Neuronal stem cell (in vitro differentiated cells): ENCODE measurements around the gene PTPRM.

Experiments used
- DNase-seq: peaks from one replicate; pipeline ENCODE4 v3.0.0-alpha.2; 2013; ENCODE audit warnings: low spot score
- H2AFZ ChIP-seq: one replicate; pipeline ENCODE4 v1.6.1; 2013; ENCODE audit warnings: mild to moderate bottlenecking, low read length, inconsistent platforms
- H2AK5ac ChIP-seq: 2 replicates; pipeline ENCODE4 v1.6.1; 2013; ENCODE audit warnings: low read depth, mild to moderate bottlenecking, inconsistent platforms, low read length, moderate library complexity, mixed read lengths
- H2BK120ac ChIP-seq: 2 replicates; pipeline ENCODE4 v1.6.1; 2013; ENCODE audit warnings: low read depth, mild to moderate bottlenecking, inconsistent platforms, low read length, moderate library complexity, mixed read lengths
- H2BK12ac ChIP-seq: one replicate; pipeline ENCODE4 v1.6.1; 2013; ENCODE audit warnings: low read length, inconsistent platforms
- H2BK15ac ChIP-seq: 2 replicates; pipeline ENCODE4 v1.6.1; 2013; ENCODE audit warnings: mild to moderate bottlenecking, low read length, inconsistent platforms, mixed read lengths
- H2BK5ac ChIP-seq: one replicate; pipeline ENCODE4 v1.6.1; 2013; ENCODE audit warnings: inconsistent platforms, mild to moderate bottlenecking, low read length, moderate library complexity
- H3K14ac ChIP-seq: one replicate; pipeline ENCODE4 v1.6.1; 2013; ENCODE audit warnings: low read length, inconsistent platforms
- H3K18ac ChIP-seq: 2 replicates; pipeline ENCODE4 v1.6.1; 2013; ENCODE audit warnings: low read length, inconsistent platforms
- H3K23ac ChIP-seq: 2 replicates; pipeline ENCODE4 v1.6.1; 2013; ENCODE audit warnings: low read depth, mild to moderate bottlenecking, mixed read lengths, low read length, inconsistent platforms; ENCODE audit not compliant: poor library complexity
- H3K27ac ChIP-seq: replicated peaks from 3 replicates; pipeline ENCODE4 v1.5.1; 2013; ENCODE audit warnings: low read length, inconsistent platforms
- H3K27me3 ChIP-seq, 3 experiments: 2 replicates each; pipeline ENCODE4 v1.6.1; 2013; ENCODE audit warnings: low read length in 3 of 3, mild to moderate bottlenecking in 2 of 3, inconsistent platforms in 1 of 3, low read depth in 1 of 3, mixed read lengths in 1 of 3, moderate library complexity in 1 of 3; ENCODE audit not compliant: control insufficient read depth in 3 of 3, insufficient read depth in 3 of 3
- H3K36me3 ChIP-seq, 2 donors: replicated peaks in 1 of 2; 2 replicates each; pipeline ENCODE4 v1.6.1; 2013; ENCODE audit warnings: low read length in 2 of 2; ENCODE audit not compliant: control insufficient read depth in 2 of 2, insufficient read depth in 2 of 2
- H3K4ac ChIP-seq: 2 replicates; pipeline ENCODE4 v1.6.1; 2013; ENCODE audit warnings: inconsistent platforms, mild to moderate bottlenecking, low read length, moderate library complexity
- H3K4me1 ChIP-seq, 2 donors: 1 replicate in 1 of 2; 2 replicates in 1 of 2; pipeline ENCODE4 v1.6.1; 2013; ENCODE audit warnings: low read length in 2 of 2, low read depth in 1 of 2; ENCODE audit not compliant: control insufficient read depth in 2 of 2, insufficient read depth in 1 of 2
- H3K4me2 ChIP-seq: one replicate; pipeline ENCODE4 v1.6.1; 2013; ENCODE audit warnings: mild to moderate bottlenecking, low read length, inconsistent platforms; ENCODE audit not compliant: insufficient read depth, poor library complexity, severe bottlenecking
- H3K4me3 ChIP-seq, 2 donors: 2 replicates each; pipeline ENCODE4 v1.5.1; 2013; ENCODE audit warnings: low read length in 2 of 2, mild to moderate bottlenecking in 2 of 2, inconsistent platforms in 1 of 2, moderate library complexity in 1 of 2
- H3K79me1 ChIP-seq: one replicate; pipeline ENCODE4 v1.6.1; 2013; ENCODE audit warnings: low read depth, mild to moderate bottlenecking, inconsistent platforms, low read length, moderate library complexity
- H3K9ac ChIP-seq: one replicate; pipeline ENCODE4 v1.6.1; 2013; ENCODE audit warnings: mild to moderate bottlenecking, low read depth, low read length, inconsistent platforms; ENCODE audit not compliant: poor library complexity
- H3K9me3 ChIP-seq, 2 donors: replicated peaks in 1 of 2; 2 replicates each; pipeline versions ENCODE3 to v1.6.1; 2013; ENCODE audit warnings: low read length in 2 of 2, mild to moderate bottlenecking in 2 of 2, inconsistent platforms in 1 of 2, low read depth in 1 of 2, mixed read lengths in 1 of 2, moderate library complexity in 1 of 2; ENCODE audit not compliant: control insufficient read depth in 2 of 2, insufficient read depth in 1 of 2
- H4K8ac ChIP-seq: one replicate; pipeline ENCODE4 v1.6.1; 2013; ENCODE audit warnings: low read depth, mild to moderate bottlenecking, inconsistent platforms, low read length, moderate library complexity
- H4K91ac ChIP-seq: one replicate; pipeline ENCODE4 v1.6.1; 2013; ENCODE audit warnings: low read length, low read depth, mild to moderate bottlenecking, inconsistent platforms; ENCODE audit not compliant: poor library complexity
- WGBS, 2 donors: extraction: QIAGEN DNeasy Blood & Tissue Kit; methylation state at CpG; one replicate each; pipeline ENCODE4 v1.1.7; 2013; ENCODE audit warnings: missing lambda C conversion rate in 2 of 2, mixed read lengths in 1 of 2; ENCODE audit not compliant: insufficient read length in 2 of 2, insufficient replicate concordance in 1 of 2; ENCODE audit errors: extremely low coverage in 2 of 2; 5-methylcytosine and 5-hydroxymethylcytosine counted together

PTPRM gene

DNA sequence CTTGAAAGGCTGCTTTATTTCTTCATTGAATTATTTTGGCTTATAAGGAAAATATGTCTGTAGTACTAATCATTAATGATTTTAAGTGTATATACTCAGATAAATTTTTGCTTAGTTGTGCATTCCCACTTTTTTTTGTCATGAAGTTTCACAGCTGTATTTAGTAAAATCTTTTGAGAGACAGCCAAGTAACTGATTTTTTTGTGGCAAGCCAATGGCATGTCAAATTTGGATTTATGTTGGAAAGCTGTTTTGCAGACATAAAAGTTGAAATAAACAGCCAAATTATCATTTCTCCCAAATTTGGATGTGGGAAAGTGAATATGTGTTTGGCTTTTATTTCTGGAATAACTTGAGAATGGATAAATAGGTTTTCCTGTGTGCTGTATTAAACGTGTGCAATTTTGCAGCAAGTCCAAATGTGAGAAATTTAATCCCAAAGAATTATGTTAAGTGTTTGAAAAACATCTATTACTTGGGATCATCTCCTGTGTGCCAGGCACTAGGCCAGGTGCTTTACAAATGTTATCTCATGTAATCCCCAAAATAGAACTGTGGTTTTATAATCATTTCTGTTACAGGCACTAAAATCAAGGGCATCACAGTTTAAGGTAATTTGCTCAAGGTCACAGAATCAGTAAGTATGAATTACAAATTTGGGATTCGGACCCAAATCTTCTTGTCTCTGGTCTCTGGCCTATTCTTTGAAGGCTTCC, 160.4 kb downstream of the PTPRM start:
- H3K36me3 ChIP-seq = no peaks in the 10 kb centered on the region
- no peak overlapping the region for H4K8ac ChIP-seq
- H3K9ac ChIP-seq = no peak overlapping the region
- H3K79me1 ChIP-seq = no peaks in the 10 kb centered on the region
- H3K23ac ChIP-seq = no peak overlapping the region
- H3K27ac ChIP-seq = no peak overlapping the region
- H3K14ac ChIP-seq = no peak overlapping the region
- H3K4me3 ChIP-seq = no peak overlapping the region
- no peak overlapping the region for H4K91ac ChIP-seq
- no peak for DNase-seq
- H2AK5ac ChIP-seq = no peak overlapping the region
- H2BK12ac ChIP-seq = no peak overlapping the region
- H2AFZ ChIP-seq = no peak overlapping the region
- no peak overlapping the region for H3K4me2 ChIP-seq
- no peak overlapping the region for H2BK5ac ChIP-seq
- no peak overlapping the region for H3K4ac ChIP-seq
- H3K27me3 ChIP-seq = no peaks in the 10 kb centered on the region
- H3K9me3 ChIP-seq = peaks cover 2 to 4% of the 10 kb centered on the region in 2 donors
- H2BK15ac ChIP-seq = no peak overlapping the region
- no CpG with 5 or more reads among the region's 2 CpGs for WGBS, 2 donors
- H2BK120ac ChIP-seq = no peak overlapping the region
- H3K4me1 ChIP-seq = peaks cover 4 to 5% of the 10 kb centered on the region in 2 donors
- no peak overlapping the region for H3K18ac ChIP-seq

DNA sequence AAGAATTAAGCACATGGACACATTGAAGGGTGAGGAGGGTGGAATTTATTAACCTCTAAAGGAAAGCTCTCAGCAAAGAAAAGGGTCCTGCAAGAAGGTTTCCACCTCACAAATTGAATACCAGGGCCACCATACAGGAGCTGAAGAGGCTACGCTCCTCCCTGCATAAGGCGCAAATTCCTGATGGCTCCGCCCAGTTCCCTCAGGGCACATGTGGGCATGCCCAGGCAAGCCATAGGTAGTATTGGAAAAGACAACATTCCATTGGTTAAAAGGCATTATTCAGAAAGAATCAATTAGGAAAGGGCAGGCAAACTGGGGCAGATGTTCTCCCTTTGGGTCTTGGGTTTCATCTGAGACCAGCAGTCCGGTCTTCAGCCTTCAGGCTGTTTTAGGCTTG, 161.2 kb downstream of the PTPRM start:
- no CpG with 5 or more reads among the region's 4 CpGs for WGBS, 2 donors
- H3K18ac ChIP-seq = no peak overlapping the region
- H3K79me1 ChIP-seq = no peaks in the 10 kb centered on the region
- no peak overlapping the region for H2BK12ac ChIP-seq
- H3K4me1 ChIP-seq = peaks cover 4% of the 10 kb centered on the region in 2 donors
- no peak overlapping the region for H2BK15ac ChIP-seq
- H3K4me3 ChIP-seq = no peak overlapping the region
- no peak overlapping the region for H4K91ac ChIP-seq
- DNase-seq = no peak
- H4K8ac ChIP-seq = no peak overlapping the region
- H2AFZ ChIP-seq = no peak overlapping the region
- H3K27me3 ChIP-seq = no peaks in the 10 kb centered on the region
- no peak overlapping the region for H2BK120ac ChIP-seq
- peaks cover 2 to 11% of the 10 kb centered on the region in 2 donors for H3K9me3 ChIP-seq
- H3K9ac ChIP-seq = no peak overlapping the region
- no peaks in the 10 kb centered on the region for H3K36me3 ChIP-seq
- H3K4ac ChIP-seq = no peak overlapping the region
- H2AK5ac ChIP-seq = no peak overlapping the region
- H2BK5ac ChIP-seq = no peak overlapping the region
- no peak overlapping the region for H3K4me2 ChIP-seq
- H3K14ac ChIP-seq = no peak overlapping the region
- no peak overlapping the region for H3K23ac ChIP-seq
- H3K27ac ChIP-seq = no peak overlapping the region

DNA sequence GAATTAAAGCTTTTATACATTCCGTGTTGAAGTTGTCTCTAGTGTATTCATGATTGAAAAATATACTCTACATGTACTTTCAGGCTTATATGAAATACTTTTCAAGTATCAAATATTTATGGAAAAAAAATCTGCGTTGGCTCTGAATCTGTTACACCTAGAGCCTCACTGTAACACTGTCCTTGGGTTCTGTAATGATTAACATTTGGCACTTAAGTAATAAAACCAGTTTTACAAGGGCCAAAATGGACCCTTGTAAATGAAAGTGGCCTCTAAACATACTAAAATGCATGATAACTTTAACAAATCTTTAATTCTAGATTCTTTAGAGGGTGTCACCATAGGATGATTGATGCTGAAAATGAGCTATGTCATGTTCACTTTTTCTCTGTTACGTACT, 162.8 kb downstream of the PTPRM start:
- H4K91ac ChIP-seq = no peak overlapping the region
- no peak overlapping the region for H3K18ac ChIP-seq
- H4K8ac ChIP-seq = no peak overlapping the region
- H3K27me3 ChIP-seq = no peaks in the 10 kb centered on the region
- H3K9ac ChIP-seq = no peak overlapping the region
- WGBS, 2 donors = no CpG with 5 or more reads among the region's 3 CpGs
- no peak overlapping the region for H2AFZ ChIP-seq
- DNase-seq = no peak
- H3K14ac ChIP-seq = no peak overlapping the region
- no peak overlapping the region for H2BK15ac ChIP-seq
- peaks cover 2 to 11% of the 10 kb centered on the region in 2 donors for H3K9me3 ChIP-seq
- no peak overlapping the region for H2BK120ac ChIP-seq
- no peak overlapping the region for H2BK12ac ChIP-seq
- no peak overlapping the region for H3K27ac ChIP-seq
- H3K79me1 ChIP-seq = no peaks in the 10 kb centered on the region
- no peaks in the 10 kb centered on the region for H3K36me3 ChIP-seq
- H3K4me2 ChIP-seq = no peak overlapping the region
- peaks cover 0 to 1% of the 10 kb centered on the region in 2 donors for H3K4me1 ChIP-seq
- no peak overlapping the region for H2BK5ac ChIP-seq
- no peak overlapping the region for H3K4me3 ChIP-seq
- H3K23ac ChIP-seq = no peak overlapping the region
- no peak overlapping the region for H3K4ac ChIP-seq
- no peak overlapping the region for H2AK5ac ChIP-seq

DNA sequence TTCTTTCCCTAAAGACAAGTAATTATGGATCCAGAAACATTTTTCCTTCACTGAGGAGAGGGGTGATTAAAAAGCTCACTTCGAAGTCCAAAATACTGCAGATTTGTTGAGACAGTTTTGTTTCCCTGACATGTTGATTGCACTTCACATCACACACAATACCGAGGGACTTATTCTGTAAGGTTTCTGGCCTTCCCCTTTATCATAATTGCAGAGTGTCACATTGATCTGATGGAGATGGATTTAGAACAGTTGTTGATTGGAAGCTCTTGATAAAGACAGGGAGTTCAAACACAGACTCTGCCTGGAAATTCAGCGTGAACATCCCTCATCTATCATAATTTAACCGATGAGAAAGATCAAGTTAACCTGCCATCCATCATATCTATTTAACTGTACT, 163.6 kb downstream of the PTPRM start:
- no peak overlapping the region for H3K9ac ChIP-seq
- H3K23ac ChIP-seq = no peak overlapping the region
- no peak overlapping the region for H2BK15ac ChIP-seq
- H3K14ac ChIP-seq = no peak overlapping the region
- H3K4me1 ChIP-seq = peaks cover 0 to 1% of the 10 kb centered on the region in 2 donors
- no peak overlapping the region for H2AK5ac ChIP-seq
- DNase-seq = no peak
- no peak overlapping the region for H2BK5ac ChIP-seq
- no peak overlapping the region for H2BK120ac ChIP-seq
- H3K27ac ChIP-seq = no peak overlapping the region
- H2BK12ac ChIP-seq = no peak overlapping the region
- H2AFZ ChIP-seq = no peak overlapping the region
- no peak overlapping the region for H4K8ac ChIP-seq
- H4K91ac ChIP-seq = no peak overlapping the region
- no peaks in the 10 kb centered on the region for H3K79me1 ChIP-seq
- H3K4me3 ChIP-seq = no peak overlapping the region
- peaks cover 2 to 11% of the 10 kb centered on the region in 2 donors for H3K9me3 ChIP-seq
- no peak overlapping the region for H3K18ac ChIP-seq
- no peak overlapping the region for H3K4me2 ChIP-seq
- H3K4ac ChIP-seq = no peak overlapping the region
- no CpG with 5 or more reads among the region's 4 CpGs for WGBS, 2 donors
- no peaks in the 10 kb centered on the region for H3K27me3 ChIP-seq
- no peaks in the 10 kb centered on the region for H3K36me3 ChIP-seq
